ENCODE results near the gene CHIA. TPM values are rescaled to one million over a fixed set of nuclear protein-coding genes. Genes with fewer than 3 reads are reported as not detected.

The CHIA gene
- total and polyA plus RNA-seq, 2 of the 4 experiments (the other 2 are of a cell fraction): not detected

DNA sequence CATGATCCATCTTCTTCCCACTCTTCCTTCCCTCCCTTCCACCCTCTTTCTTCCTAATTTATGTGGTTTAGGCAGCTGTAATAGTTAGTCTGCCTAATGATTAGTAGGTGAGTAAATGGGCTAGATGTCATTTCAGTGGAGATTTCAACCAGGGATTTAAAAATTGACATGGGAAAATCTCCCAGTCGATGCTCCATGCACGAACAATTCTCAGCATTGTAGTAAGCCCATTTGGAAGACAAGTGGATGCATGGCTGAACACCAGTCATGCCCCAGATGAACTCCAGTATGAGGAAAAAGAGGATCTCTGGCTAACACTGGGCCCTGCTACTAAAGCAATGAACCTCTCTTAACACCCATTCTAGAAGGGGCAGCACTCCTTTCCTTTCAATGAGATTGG, 37.9 kb upstream of the CHIA start:
- ChIA-PET POLR2A (ENCODE audit: unreplicated experiment) (no interaction called here), CTCF (no interaction called here)
- Histone ChIP-seq H3K14ac (replicated peaks; ENCODE audit: low read depth, low read length) (no peak overlapping the region), H3K9ac (ENCODE audit: low read depth, low read length) (no peak overlapping the region), H3K27ac (ENCODE audit: insufficient read depth, low read length) (no peak overlapping the region), H3K4ac (ENCODE audit: low read depth, low read length) (no peak overlapping the region), H3K4me3 (ENCODE audit: insufficient read depth, low read depth, low read length) (no peak overlapping the region), H2BK5ac (ENCODE audit: low read depth, low read length, poor library complexity, severe bottlenecking) (no peak overlapping the region), H2AK9ac (replicated peaks; ENCODE audit: low read depth, low read length, poor library complexity) (no peak overlapping the region), H2BK15ac (ENCODE audit: low read depth, low read length) (no peak overlapping the region), H4K5ac (ENCODE audit: low read depth, low read length) (no peak overlapping the region), H2BK20ac (ENCODE audit: low read depth, low read length) (no peak overlapping the region), H3K18ac (ENCODE audit: low read depth, low read length) (no peak overlapping the region), H3K23ac (ENCODE audit: low read depth, low read length) (no peak overlapping the region), H3K4me2 (ENCODE audit: low read depth, low read length) (no peak overlapping the region), H3K36me3 (ENCODE audit: control insufficient read depth, insufficient read depth, low read length) (no peaks in the 10 kb centered on the region), H2BK120ac (ENCODE audit: low read depth, low read length) (no peak overlapping the region), H3K79me1 (ENCODE audit: low read depth in 1 of 2, low read length in 2 of 2) (no peaks in the 10 kb centered on the region), H3K9me1 (ENCODE audit: insufficient read depth, low read length) (no peaks in the 10 kb centered on the region), H4K20me1 (ENCODE audit: insufficient read depth, low read length) (no peaks in the 10 kb centered on the region), H4K91ac (ENCODE audit: insufficient read depth, low read depth, low read length) (no peak overlapping the region), H2AK5ac (ENCODE audit: low read depth, low read length) (no peak overlapping the region), H3K4me1 (ENCODE audit: control insufficient read depth, insufficient read depth, low read length) (no peaks in the 10 kb centered on the region), H4K8ac (ENCODE audit: low read depth in 2 of 2, low read length in 2 of 2) (no peak overlapping the region), H3K56ac (ENCODE audit: extremely low read depth, insufficient read depth, low read length) (no peak overlapping the region), H3K9me3 (ENCODE audit: control insufficient read depth, insufficient read depth, low read length) (no peaks in the 10 kb centered on the region), H3K27me3 (ENCODE audit: control insufficient read depth, insufficient read depth, low read length) (peaks cover 20% of the 10 kb centered on the region), H2AFZ (replicated peaks; ENCODE audit: low read length, poor library complexity) (no peak overlapping the region)
- TF ChIP-seq CHD1 (IDR thresholded peaks at IDR 0.05; ENCODE audit: low read depth, low read length) (no peak), CEBPB (IDR thresholded peaks at IDR 0.05; ENCODE audit: low read depth, low read length) (no peak), MAZ (IDR thresholded peaks at IDR 0.05; ENCODE audit: borderline replicate concordance, low read depth, low read length) (no peak), RFX5 (IDR thresholded peaks at IDR 0.05; ENCODE audit: low read depth, low read length) (no peak), NFE2L2 (IDR thresholded peaks at IDR 0.05; ENCODE audit: low read depth, low read length) (no peak), MAFK (IDR thresholded peaks at IDR 0.05; ENCODE audit: low read depth, low read length) (no peak), RAD21 (IDR thresholded peaks at IDR 0.05; ENCODE audit: low read length) (no peak), SMC3 (IDR thresholded peaks at IDR 0.05; ENCODE audit: low read depth, low read length) (no peak), RCOR1 (IDR thresholded peaks at IDR 0.05; ENCODE audit: insufficient replicate concordance, low read length) (no peak), MXI1 (IDR thresholded peaks at IDR 0.05; ENCODE audit: borderline replicate concordance, low read depth, low read length) (no peak), POLR2A (IDR thresholded peaks at IDR 0.05; ENCODE audit: low read depth, low read length) (no peak), BHLHE40 (IDR thresholded peaks at IDR 0.05; ENCODE audit: low read depth, low read length) (no peak), FOS (IDR thresholded peaks at IDR 0.05; ENCODE audit: low read depth, low read length) (no peak)
- TF ChIP-seq, protein P1, sequence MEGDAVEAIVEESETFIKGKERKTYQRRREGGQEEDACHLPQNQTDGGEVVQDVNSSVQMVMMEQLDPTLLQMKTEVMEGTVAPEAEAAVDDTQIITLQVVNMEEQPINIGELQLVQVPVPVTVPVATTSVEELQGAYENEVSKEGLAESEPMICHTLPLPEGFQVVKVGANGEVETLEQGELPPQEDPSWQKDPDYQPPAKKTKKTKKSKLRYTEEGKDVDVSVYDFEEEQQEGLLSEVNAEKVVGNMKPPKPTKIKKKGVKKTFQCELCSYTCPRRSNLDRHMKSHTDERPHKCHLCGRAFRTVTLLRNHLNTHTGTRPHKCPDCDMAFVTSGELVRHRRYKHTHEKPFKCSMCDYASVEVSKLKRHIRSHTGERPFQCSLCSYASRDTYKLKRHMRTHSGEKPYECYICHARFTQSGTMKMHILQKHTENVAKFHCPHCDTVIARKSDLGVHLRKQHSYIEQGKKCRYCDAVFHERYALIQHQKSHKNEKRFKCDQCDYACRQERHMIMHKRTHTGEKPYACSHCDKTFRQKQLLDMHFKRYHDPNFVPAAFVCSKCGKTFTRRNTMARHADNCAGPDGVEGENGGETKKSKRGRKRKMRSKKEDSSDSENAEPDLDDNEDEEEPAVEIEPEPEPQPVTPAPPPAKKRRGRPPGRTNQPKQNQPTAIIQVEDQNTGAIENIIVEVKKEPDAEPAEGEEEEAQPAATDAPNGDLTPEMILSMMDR (conservative IDR thresholded peaks at IDR 0.05; ENCODE audit: low read depth, low read length): no peak
- TF ChIP-seq, protein P2, sequence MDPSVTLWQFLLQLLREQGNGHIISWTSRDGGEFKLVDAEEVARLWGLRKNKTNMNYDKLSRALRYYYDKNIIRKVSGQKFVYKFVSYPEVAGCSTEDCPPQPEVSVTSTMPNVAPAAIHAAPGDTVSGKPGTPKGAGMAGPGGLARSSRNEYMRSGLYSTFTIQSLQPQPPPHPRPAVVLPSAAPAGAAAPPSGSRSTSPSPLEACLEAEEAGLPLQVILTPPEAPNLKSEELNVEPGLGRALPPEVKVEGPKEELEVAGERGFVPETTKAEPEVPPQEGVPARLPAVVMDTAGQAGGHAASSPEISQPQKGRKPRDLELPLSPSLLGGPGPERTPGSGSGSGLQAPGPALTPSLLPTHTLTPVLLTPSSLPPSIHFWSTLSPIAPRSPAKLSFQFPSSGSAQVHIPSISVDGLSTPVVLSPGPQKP (IDR thresholded peaks at IDR 0.05; ENCODE audit: borderline replicate concordance, low read depth, low read length): no peak
- TF ChIP-seq, protein P3, sequence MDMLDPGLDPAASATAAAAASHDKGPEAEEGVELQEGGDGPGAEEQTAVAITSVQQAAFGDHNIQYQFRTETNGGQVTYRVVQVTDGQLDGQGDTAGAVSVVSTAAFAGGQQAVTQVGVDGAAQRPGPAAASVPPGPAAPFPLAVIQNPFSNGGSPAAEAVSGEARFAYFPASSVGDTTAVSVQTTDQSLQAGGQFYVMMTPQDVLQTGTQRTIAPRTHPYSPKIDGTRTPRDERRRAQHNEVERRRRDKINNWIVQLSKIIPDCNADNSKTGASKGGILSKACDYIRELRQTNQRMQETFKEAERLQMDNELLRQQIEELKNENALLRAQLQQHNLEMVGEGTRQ (IDR thresholded peaks at IDR 0.05; ENCODE audit: low read depth, low read length): no peak
- intact Hi-C loops (cut with micrococcal nuclease): loop anchor here (10.0 kb wide), 1 partner anchor 772 kb away; no protein-coding TSS in a partner anchor
- dilution Hi-C loops (cut with HindIII; ENCODE audit: low sequenced_read_pairs, unreplicated experiment): no loop called here
- in situ Hi-C loops (cut with MboI; ENCODE audit: low sequenced_read_pairs): no loop called here
- no peak for ATAC-seq (ENCODE audit: low read depth)
- no peak for DNase-seq
- no CpG with 5 or more reads among the region's 2 CpGs for WGBS, 2 experiments (ENCODE audit: extremely low coverage in 2 of 2, insufficient read length in 1 of 2)
- BruUV-seq (replicated peaks): no TSS peak
